Heart left ventricle (tissue), 16 donors: ENCODE data around the gene IGSF3. TPM values are rescaled to one million over a fixed set of nuclear protein-coding genes. Genes with fewer than 3 reads are reported as not detected.
"Not testable (repeated sequence)": the region's sequence is repeated elsewhere in the genome, so short reads cannot be mapped to it uniquely, and the experiment has no call there.

Experiments used
- ATAC-seq, 4 donors: fragments of 200-7000 bp; cut with Tn5 transposase; one replicate each; pipeline ENCODE4 v1.9.1; 2020 to 2022; ENCODE audit warnings: moderate library complexity in 4 of 4, mild to moderate bottlenecking in 3 of 4, moderate number of reproducible peaks in 1 of 4
- DNase-seq, 5 donors: peaks; one replicate each; pipeline ENCODE4 v3.0.0-alpha.2; 2020
- H3K27ac ChIP-seq, 12 donors: fragments of 200-600 bp; sonication (generic) in 4 of 12; one replicate each; pipeline versions ENCODE4 v1.5.0 to v1.8.0; 2016 to 2022; ENCODE audit warnings: mild to moderate bottlenecking in 2 of 12
- H3K27me3 ChIP-seq, 9 donors: fragments of 200-600 bp; sonication (generic) in 2 of 9; one replicate each; pipeline versions ENCODE4 v1.5.1 to v1.8.0; 2016 to 2022; ENCODE audit warnings: mild to moderate bottlenecking in 3 of 9
- H3K36me3 ChIP-seq, 9 donors: fragments of 200-600 bp; sonication (generic) in 2 of 9; one replicate each; pipeline versions ENCODE4 v1.5.0 to v1.8.0; 2018 to 2022; ENCODE audit warnings: mild to moderate bottlenecking in 2 of 9
- H3K4me1 ChIP-seq, 12 donors: fragments of 200-600 bp; sonication (generic) in 4 of 12; one replicate each; pipeline versions ENCODE4 v1.5.0 to v1.8.0; 2016 to 2022; ENCODE audit warnings: mild to moderate bottlenecking in 3 of 12
- H3K4me3 ChIP-seq, 12 donors: fragments of 200-600 bp; sonication (generic) in 4 of 12; one replicate each; pipeline versions ENCODE4 v1.5.0 to v1.8.0; 2017 to 2022; ENCODE audit warnings: mild to moderate bottlenecking in 9 of 12, moderate library complexity in 4 of 12
- H3K9me3 ChIP-seq, 12 donors: fragments of 200-600 bp; sonication (generic) in 4 of 12; one replicate each; pipeline versions ENCODE4 v1.5.0 to v1.8.0; 2016 to 2022; ENCODE audit warnings: mild to moderate bottlenecking in 1 of 12
- CTCF ChIP-seq, 12 donors: fragments of 200-600 bp; sonication (generic) in 4 of 12; IDR thresholded peaks; one replicate each; pipeline versions ENCODE4 v1.5.0 to v1.8.0; 2018 to 2022; ENCODE audit warnings: antibody characterized with exemption in 12 of 12, mild to moderate bottlenecking in 5 of 12
- WGBS, 4 donors: extraction: QIAGEN DNeasy Blood & Tissue Kit in 2 of 4; methylation state at CpG; one replicate each; pipeline versions ENCODE4 v1.1.5 to v1.1.7; 2013 to 2018; 5-methylcytosine and 5-hydroxymethylcytosine counted together
- intact Hi-C, 10 donors: fragments of 100-400 bp; cut with DNase I; formaldehyde crosslinking; loops; one replicate each; pipeline versions ENCODE4 v1.11.1 to v1.14.2; 2022
- polyA plus RNA-seq, 2 donors: library from polyadenylated mRNA; stranded (reverse); fragments of 200-250 nt; gene quantifications; one replicate each; pipeline ENCODE4 v1.2.3, GENCODE V29; 2013
- total RNA-seq, 9 donors: library from RNA; depleted of rRNA in 2 of 9; stranded (reverse); fragments of >200 nt in 2 of 9; fragmentation: NEBNext Ultra II Directional in 3 of 9; extraction: Animal tissue kit (Norgen Biotek cat#: 25700) in 3 of 9; gene quantifications; one replicate each; pipeline versions ENCODE4 v1.1.0 to v1.2.4, GENCODE V29; 2016 to 2023
- donor health status: ischemic (EF 13 %, LVEDD 7.1; RV severe dilation, severe dysfunction).
- donor health status: healthy with polysubstance abuse.
- donor health status: DM: no; HTN: yes; CAD: no.
- donor health status: DM: no; HTN: no; CAD: no.
- donor health status: ischemic (EF 25% LVEDD 6.9; RV normal size, moderate dysfunction).
- donor health status: ischemic (EF 25% LVEDD 5.7; RV mildly dilated, moderate dysfunction).
- donor health status: healthy.
- donor health status: DM: yes; HTN: yes; CAD: no.
- donor health status: ischemic (EF 35%, LVEDD 5.7; RV mildly dilated, moderate dysfunction).
- donor health status: nonischemic (EF 11% LVEDD 7.7; RV severe dilation, severe dysfunction).
- donor health status: DM: yes; HTN: yes; CAD: no.
- donor health status: PGD.
- donor health status: ischemic (EF 29% LVEDD 5.4; RV normal size, mild dysfunction).
- donor health status: nonischemic (EF 23%, LVEDD 6.1; RV moderate dilation, normal function).

IGSF3 gene
- total and polyA plus RNA-seq, 11 donors, result 3.5 to 19.3 (median 11.5) TPM

- intact Hi-C loops, result loop anchor here in 5 of 10 donors (1.0 to 2.0 kb wide), 2 partner anchors 21 to 25 kb away; partner anchors contain the start of gene CD58 (in 1 of the 5)
- WGBS, 4 donors, result 12 to 23% (median 20%) methylated on average over 8 of the region's 8 CpGs
- not testable (repeated sequence) for H3K4me3 ChIP-seq
Measured at GRCh38 chr1:116595946-116596741, 71.4 kb downstream of the IGSF3 start.

DNA sequence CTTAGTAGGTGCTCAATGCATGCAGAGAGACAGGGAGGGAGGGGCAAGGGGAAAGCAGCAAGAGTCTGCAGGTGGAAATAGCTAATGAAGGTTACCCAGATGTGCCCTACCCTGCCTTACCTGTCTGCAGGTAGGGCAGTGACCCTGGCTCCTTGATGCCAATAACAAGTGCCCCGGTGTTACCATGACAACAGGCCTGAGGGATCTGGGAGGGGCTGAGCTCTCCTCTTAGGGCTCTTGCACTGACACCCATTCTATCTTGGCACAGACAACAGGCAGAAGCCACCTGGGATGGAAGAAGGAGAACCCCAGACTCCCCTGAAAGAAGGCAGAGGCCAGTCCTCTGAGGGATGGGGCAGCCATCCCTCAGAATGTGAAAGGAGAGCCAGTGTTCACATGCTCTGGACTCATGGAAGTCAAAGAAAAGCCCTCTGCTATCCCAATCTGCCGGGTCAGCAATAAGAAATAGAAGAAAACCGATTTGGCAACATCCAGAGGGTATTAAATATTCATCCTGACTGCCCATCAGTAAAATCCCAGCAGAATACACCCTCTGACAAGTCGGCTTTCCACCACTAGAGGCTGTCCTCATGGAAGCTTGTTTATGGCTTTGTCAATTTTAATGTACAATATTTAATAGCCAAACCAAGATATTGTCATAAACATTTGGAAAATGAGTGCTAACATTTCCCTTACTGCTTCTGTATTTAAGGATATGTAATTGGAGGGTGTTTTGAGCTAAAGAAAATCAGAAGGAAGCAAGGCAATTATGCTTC lies 72.3 kb downstream of the IGSF3 start:
- H3K36me3 ChIP-seq, intact Hi-C loops, H3K9me3 ChIP-seq, H3K27ac ChIP-seq, DNase-seq, H3K27me3 ChIP-seq, H3K4me3 ChIP-seq, ATAC-seq: not testable (repeated sequence)
- H3K4me1 ChIP-seq, result peaks cover 0 to 13% (median 0%) of the 10 kb centered on the region in 12 donors
- WGBS, 4 donors, result 71 to 80% (median 77%) methylated on average over 3 to 4 of the region's 4 CpGs
- peak in 6 of 12 donors; percentile 9 to 30 (median 15) for TF ChIP-seq CTCF (IDR thresholded peaks at IDR 0.05)

More at GRCh38 chr1:116595946-116596741, 71.4 kb downstream of the IGSF3 start:
- H3K4me1 ChIP-seq, result peaks cover 0 to 13% (median 0%) of the 10 kb centered on the region in 12 donors
- peak; percentile 32 to 60 (median 48) for TF ChIP-seq CTCF (IDR thresholded peaks at IDR 0.05)
- H3K36me3 ChIP-seq, H3K27me3 ChIP-seq, H3K9me3 ChIP-seq, H3K27ac ChIP-seq: not testable (repeated sequence)
- DNase-seq (peak in 1 of 5 donors; percentile 37), ATAC-seq (peak in 3 of 4 donors; percentile 22 to 41 (median 31))

- H3K27me3 ChIP-seq, DNase-seq, H3K36me3 ChIP-seq, H3K9me3 ChIP-seq, H3K4me3 ChIP-seq, intact Hi-C loops: not testable (repeated sequence)
- peaks cover 0 to 13% (median 1%) of the 10 kb centered on the region in 12 donors for H3K4me1 ChIP-seq
- WGBS, 4 donors, result 69 to 75% (median 72%) methylated on average over 3 of the region's 3 CpGs
- ATAC-seq, result peak in 3 of 4 donors; percentile 59 to 75 (median 69)
- H3K27ac ChIP-seq, result peak overlapping the region in 10 of 12 donors; percentile 24 to 75 (median 62)
Measured at GRCh38 chr1:116593977-116594376, 73.6 kb downstream of the IGSF3 start.

DNA sequence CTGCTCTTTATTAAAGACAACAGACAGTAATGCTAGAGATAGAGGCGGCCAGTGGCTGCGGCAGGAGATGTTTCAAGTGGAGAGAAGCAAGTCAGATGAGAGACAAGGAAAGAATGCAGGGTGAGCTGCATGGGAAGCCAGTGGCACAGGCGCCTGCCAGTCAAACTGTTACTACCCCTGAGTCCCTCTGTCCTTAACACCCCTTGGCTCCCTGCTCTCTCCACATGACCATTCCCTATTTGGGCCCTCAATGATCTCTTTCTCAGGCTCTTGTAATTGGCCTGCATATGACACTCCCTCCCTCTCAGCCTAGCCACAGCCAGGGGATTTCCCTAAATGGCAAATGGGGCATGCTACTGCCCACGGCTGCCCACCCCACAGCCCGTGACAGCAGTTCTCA lies 74.1 kb downstream of the IGSF3 start:
- Histone ChIP-seq H3K27ac (peak overlapping the region in 9 of 12 donors; percentile 24 to 64 (median 62)), H3K4me1 (peaks cover 0 to 13% (median 1%) of the 10 kb centered on the region in 12 donors)
- H3K27me3 ChIP-seq, H3K36me3 ChIP-seq, intact Hi-C loops, H3K4me3 ChIP-seq, H3K9me3 ChIP-seq: not testable (repeated sequence)
- DNase-seq (peak in 3 of 5 donors; percentile 37 to 68 (median 49)), ATAC-seq (peak; percentile 84 to 96 (median 91))
- WGBS, 4 donors, result 54 to 71% (median 62%) methylated on average over 3 to 5 of the region's 5 CpGs

DNA sequence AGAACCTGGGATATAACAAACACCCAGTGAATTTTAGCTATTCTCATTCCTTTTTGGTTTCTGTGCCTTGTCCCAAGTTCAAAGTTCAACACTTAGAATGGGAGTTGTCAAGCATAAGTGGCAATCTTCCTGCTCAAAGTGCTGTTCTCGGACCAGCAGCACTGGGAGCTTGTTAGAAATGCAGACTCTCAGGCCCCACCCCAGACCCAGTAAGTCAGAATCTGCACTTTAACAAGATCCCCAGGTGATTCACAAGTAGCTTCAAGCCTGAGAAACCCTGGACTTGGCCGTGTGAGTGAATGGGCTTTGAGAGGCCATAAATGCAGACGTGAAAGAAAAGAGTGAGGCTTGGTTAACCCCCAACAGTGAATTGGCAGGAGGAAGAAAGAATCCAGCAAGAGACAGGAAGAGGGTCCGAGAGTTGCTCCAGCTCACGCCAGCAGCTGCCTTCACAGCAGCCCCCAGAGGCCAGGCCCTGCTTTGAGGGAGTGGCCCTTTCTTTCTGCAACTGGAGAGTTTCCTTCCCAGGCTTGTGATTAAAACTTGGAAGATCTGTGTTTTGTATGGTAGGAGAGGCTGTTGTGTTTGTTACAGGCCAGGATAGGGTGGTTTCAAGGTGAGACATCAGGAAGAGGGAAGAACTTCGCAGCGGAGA lies 75.5 kb downstream of the IGSF3 start:
- H3K4me3 ChIP-seq, intact Hi-C loops, DNase-seq, H3K27ac ChIP-seq, H3K27me3 ChIP-seq, H3K9me3 ChIP-seq, ATAC-seq, H3K36me3 ChIP-seq: not testable (repeated sequence)
- H3K4me1 ChIP-seq, result peaks cover 0 to 20% (median 2%) of the 10 kb centered on the region in 12 donors
- WGBS, 4 donors, result 72 to 80% (median 79%) methylated on average over 5 to 7 of the region's 7 CpGs

DNA sequence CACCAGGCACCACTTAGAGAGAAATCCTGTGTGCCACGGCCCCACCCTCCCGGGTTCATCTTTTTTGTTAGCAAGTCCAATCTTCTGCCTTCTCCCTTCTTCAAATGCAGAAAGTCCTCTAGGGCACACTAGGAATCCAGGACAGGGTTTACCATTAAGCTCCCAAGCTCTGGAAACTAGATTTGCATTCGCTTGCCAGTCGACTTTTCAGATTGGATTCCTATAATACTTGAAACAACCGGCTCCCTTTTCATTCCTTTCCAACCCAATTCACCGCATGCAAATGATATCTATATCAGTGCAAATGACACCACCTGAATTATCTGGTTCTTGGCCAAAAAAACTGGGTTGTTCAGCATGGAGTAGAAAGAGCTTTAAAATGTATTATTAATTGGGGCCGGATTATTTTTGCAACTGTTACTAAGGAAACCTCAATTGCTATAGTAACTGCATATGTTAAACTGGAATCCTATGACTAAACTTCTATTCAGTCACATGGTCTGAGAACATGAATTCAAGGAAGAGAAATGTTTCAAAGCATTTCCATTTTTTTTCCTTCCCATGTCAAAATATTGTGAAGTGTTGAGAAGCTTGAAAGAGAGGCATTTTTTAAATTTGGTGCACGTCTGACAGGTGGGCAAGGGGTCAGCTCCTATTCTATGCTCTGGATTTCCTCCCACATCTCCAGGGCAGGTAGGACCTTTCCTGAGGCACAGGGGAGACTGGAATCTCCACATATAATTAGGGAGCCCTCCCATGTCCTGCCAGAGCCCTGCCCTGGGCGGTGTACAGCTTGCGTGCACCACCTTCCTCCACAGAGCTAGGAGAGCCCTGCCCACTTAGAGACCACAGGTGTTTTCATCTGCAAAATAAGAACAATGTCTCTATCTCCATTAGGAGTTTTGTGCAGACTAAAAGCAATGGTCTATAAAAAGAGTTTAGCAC lies 76.3 kb downstream of the IGSF3 start:
- H3K4me1 ChIP-seq, result peaks cover 0 to 20% (median 2%) of the 10 kb centered on the region in 12 donors
- H3K9me3 ChIP-seq, H3K4me3 ChIP-seq, DNase-seq, H3K36me3 ChIP-seq, H3K27me3 ChIP-seq, intact Hi-C loops, H3K27ac ChIP-seq, ATAC-seq: not testable (repeated sequence)
- 83 to 89% (median 87%) methylated on average over 2 to 5 of the region's 10 CpGs for WGBS, 4 donors

- H3K4me3 ChIP-seq, DNase-seq, intact Hi-C loops, ATAC-seq, H3K27ac ChIP-seq, H3K27me3 ChIP-seq, H3K36me3 ChIP-seq, H3K9me3 ChIP-seq: not testable (repeated sequence)
- H3K4me1 ChIP-seq, result peaks cover 0 to 16% (median 0%) of the 10 kb centered on the region in 12 donors
- WGBS, 4 donors, result 92 to 95% (median 93%) methylated on average over 5 to 6 of the region's 6 CpGs
Measured at GRCh38 chr1:116590359-116591005, 77.1 kb downstream of the IGSF3 start.
